Keratinocyte (primary cell): ENCODE measurements around the gene FTO. TPM values are rescaled to one million over a fixed set of nuclear protein-coding genes. Genes with fewer than 3 reads are reported as not detected.

ENCODE experiments used
- DNase-seq: peaks from one replicate; pipeline ENCODE4 v3.0.0-alpha.2; 2011; ENCODE audit warnings: low read depth, missing footprints, low spot score
- FAIRE-seq: peaks from 2 replicates; lab custom pipeline; 2011; peaks lifted over from hg19 to GRCh38; lab: Jason Lieb, UNC
- H2AFZ ChIP-seq: 2 replicates; pipeline ENCODE4 v1.6.0; 2012; ENCODE audit warnings: low read length, control low read depth, inconsistent platforms; ENCODE audit not compliant: control insufficient read depth
- H3K27ac ChIP-seq: 2 replicates; pipeline ENCODE4 v1.5.1; 2011; ENCODE audit warnings: low read length; ENCODE audit not compliant: control insufficient read depth, insufficient read depth
- H3K27me3 ChIP-seq: 3 replicates; pipeline ENCODE4 v1.6.0; 2011; ENCODE audit warnings: low read length; ENCODE audit not compliant: control insufficient read depth, insufficient read depth; ENCODE audit errors: extremely low read depth
- H3K36me3 ChIP-seq, 2 experiments: 2 replicates in 1 of 2; 3 replicates in 1 of 2; pipeline ENCODE4 v1.5.1; 2011; ENCODE audit warnings: low read length in 2 of 2, mild to moderate bottlenecking in 1 of 2; ENCODE audit not compliant: control insufficient read depth in 2 of 2, insufficient read depth in 2 of 2; ENCODE audit errors: extremely low read depth in 1 of 2
- H3K4me1 ChIP-seq: 3 replicates; pipeline ENCODE4 v1.5.1; 2011; ENCODE audit warnings: low read length; ENCODE audit not compliant: control insufficient read depth, insufficient read depth; ENCODE audit errors: extremely low read depth
- H3K4me2 ChIP-seq: 3 replicates; pipeline ENCODE4 v1.6.0; 2011; ENCODE audit warnings: low read depth, low read length; ENCODE audit not compliant: control insufficient read depth, insufficient read depth; ENCODE audit errors: extremely low read depth
- H3K4me3 ChIP-seq, 3 experiments: fragments of 200-600 bp in 1 of 3; sonication (generic) in 1 of 3; 2 replicates in 2 of 3; 3 replicates in 1 of 3; pipeline ENCODE4 v1.5.1; 2011 to 2016; ENCODE audit warnings: low read length in 3 of 3, mild to moderate bottlenecking in 3 of 3, control low read depth in 2 of 3, inconsistent platforms in 1 of 3, low read depth in 1 of 3, mixed read lengths in 1 of 3, mixed run types in 1 of 3, moderate library complexity in 1 of 3; ENCODE audit not compliant: control insufficient read depth in 2 of 3, insufficient read depth in 2 of 3; ENCODE audit errors: extremely low read depth in 1 of 3
- H3K79me2 ChIP-seq: 2 replicates; pipeline ENCODE4 v1.6.0; 2012; ENCODE audit warnings: low read length; ENCODE audit not compliant: control insufficient read depth, insufficient read depth
- H3K9ac ChIP-seq: 3 replicates; pipeline ENCODE4 v1.6.0; 2011; ENCODE audit warnings: low read length; ENCODE audit not compliant: control insufficient read depth, insufficient read depth; ENCODE audit errors: extremely low read depth
- H3K9me1 ChIP-seq: 3 replicates; pipeline ENCODE4 v1.6.0; 2011; ENCODE audit warnings: low read length; ENCODE audit not compliant: control insufficient read depth, insufficient read depth; ENCODE audit errors: extremely low read depth
- H3K9me3 ChIP-seq: 2 replicates; pipeline ENCODE4 v1.5.1; 2012; ENCODE audit warnings: low read depth, low read length; ENCODE audit not compliant: control insufficient read depth
- H4K20me1 ChIP-seq: 3 replicates; pipeline ENCODE4 v1.6.0; 2011; ENCODE audit warnings: low read length; ENCODE audit not compliant: control insufficient read depth, insufficient read depth; ENCODE audit errors: extremely low read depth
- EZH2 ChIP-seq: IDR thresholded peaks from one replicate; pipeline ENCODE4 v1.6.1; 2012; ENCODE audit warnings: inconsistent platforms, mild to moderate bottlenecking, low read length, moderate library complexity
- dilution Hi-C: fragments of 300-500 bp; cut with MboI; formaldehyde crosslinking; loops from one replicate; pipeline ENCODE4 v1.7.0; 2020; ENCODE audit warnings: low sequenced_read_pairs; ENCODE audit not compliant: extremely low pct_ligation_motif_present
- polyA plus RNA-seq, 5 experiments: library from polyadenylated mRNA; depleted of rRNA in 3 of 5; stranded (reverse) in 3 of 5; stranded (forward) in 1 of 5; unstranded in 1 of 5; fragments of >200 nt; gene quantifications; 1 replicate in 1 of 5; 2 replicates in 3 of 5; 3 replicates in 1 of 5; pipeline versions ENCODE4 v1.2.1 to v1.2.3, GENCODE V29; 2011 to 2012; ENCODE audit warnings: missing spikeins in 2 of 5, low read depth in 1 of 5, low replicate concordance in 1 of 5
- TF ChIP-seq, protein P1 (sequence below), 3 experiments: IDR thresholded peaks in 1 of 3; conservative IDR thresholded peaks in 1 of 3; optimal IDR thresholded peaks in 1 of 3; 2 replicates in 2 of 3; 3 replicates in 1 of 3; pipeline versions ENCODE3 to v1.5.1; 2011; ENCODE audit warnings: low read length in 3 of 3, mild to moderate bottlenecking in 3 of 3, moderate library complexity in 2 of 3, control low read depth in 1 of 3, inconsistent platforms in 1 of 3; ENCODE audit not compliant: insufficient read depth in 2 of 3; ENCODE audit errors: extremely low read depth in 1 of 3

The FTO gene
- polyA plus RNA-seq, 1 donor (not counting 4 experiments of a cell fraction or from before 2014, with no cell fraction given) = 56.4 TPM

DNA sequence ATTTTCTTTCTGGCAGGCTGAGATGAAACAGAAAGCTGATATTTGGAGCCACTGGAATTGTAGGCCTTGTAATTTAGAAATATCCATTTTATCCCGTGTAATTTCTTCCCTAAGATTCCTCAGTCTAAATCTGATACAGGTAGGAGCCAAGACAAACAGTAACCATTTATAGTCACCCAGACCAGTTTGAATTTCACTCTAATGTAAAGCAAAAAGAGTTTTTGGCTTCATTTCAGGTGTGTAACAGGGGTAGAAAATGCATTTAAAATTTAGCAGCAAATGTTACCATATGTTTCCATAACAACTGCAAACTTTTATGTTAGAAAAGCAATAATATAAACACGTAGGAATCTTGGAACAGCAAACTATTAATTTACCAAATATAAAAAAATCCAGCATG, 249.4 kb downstream of the FTO start:
- Histone ChIP-seq H3K79me2 (no peaks in the 10 kb centered on the region), H3K4me1 (no peaks in the 10 kb centered on the region), H3K9me1 (no peaks in the 10 kb centered on the region), H3K36me3 (no peaks in the 10 kb centered on the region), H3K9ac (no peak overlapping the region), H3K4me2 (no peak overlapping the region), H4K20me1 (no peaks in the 10 kb centered on the region), H3K27ac (no peak overlapping the region), H3K9me3 (no peaks in the 10 kb centered on the region), H2AFZ (no peak overlapping the region), H3K27me3 (no peaks in the 10 kb centered on the region), H3K4me3 (no peak overlapping the region)
- dilution Hi-C loops = no loop called here
- FAIRE-seq = no peak
- DNase-seq = no peak
- TF ChIP-seq, protein P1, sequence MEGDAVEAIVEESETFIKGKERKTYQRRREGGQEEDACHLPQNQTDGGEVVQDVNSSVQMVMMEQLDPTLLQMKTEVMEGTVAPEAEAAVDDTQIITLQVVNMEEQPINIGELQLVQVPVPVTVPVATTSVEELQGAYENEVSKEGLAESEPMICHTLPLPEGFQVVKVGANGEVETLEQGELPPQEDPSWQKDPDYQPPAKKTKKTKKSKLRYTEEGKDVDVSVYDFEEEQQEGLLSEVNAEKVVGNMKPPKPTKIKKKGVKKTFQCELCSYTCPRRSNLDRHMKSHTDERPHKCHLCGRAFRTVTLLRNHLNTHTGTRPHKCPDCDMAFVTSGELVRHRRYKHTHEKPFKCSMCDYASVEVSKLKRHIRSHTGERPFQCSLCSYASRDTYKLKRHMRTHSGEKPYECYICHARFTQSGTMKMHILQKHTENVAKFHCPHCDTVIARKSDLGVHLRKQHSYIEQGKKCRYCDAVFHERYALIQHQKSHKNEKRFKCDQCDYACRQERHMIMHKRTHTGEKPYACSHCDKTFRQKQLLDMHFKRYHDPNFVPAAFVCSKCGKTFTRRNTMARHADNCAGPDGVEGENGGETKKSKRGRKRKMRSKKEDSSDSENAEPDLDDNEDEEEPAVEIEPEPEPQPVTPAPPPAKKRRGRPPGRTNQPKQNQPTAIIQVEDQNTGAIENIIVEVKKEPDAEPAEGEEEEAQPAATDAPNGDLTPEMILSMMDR (optimal IDR thresholded peaks at IDR 0.05 in 1 of 3, IDR thresholded peaks at IDR 0.05 in 1 of 3, conservative IDR thresholded peaks at IDR 0.05 in 1 of 3; ENCODE audit: extremely low read depth in 1 of 3, insufficient read depth in 2 of 3, low read length in 3 of 3) = no peak
- no peak for TF ChIP-seq EZH2

DNA sequence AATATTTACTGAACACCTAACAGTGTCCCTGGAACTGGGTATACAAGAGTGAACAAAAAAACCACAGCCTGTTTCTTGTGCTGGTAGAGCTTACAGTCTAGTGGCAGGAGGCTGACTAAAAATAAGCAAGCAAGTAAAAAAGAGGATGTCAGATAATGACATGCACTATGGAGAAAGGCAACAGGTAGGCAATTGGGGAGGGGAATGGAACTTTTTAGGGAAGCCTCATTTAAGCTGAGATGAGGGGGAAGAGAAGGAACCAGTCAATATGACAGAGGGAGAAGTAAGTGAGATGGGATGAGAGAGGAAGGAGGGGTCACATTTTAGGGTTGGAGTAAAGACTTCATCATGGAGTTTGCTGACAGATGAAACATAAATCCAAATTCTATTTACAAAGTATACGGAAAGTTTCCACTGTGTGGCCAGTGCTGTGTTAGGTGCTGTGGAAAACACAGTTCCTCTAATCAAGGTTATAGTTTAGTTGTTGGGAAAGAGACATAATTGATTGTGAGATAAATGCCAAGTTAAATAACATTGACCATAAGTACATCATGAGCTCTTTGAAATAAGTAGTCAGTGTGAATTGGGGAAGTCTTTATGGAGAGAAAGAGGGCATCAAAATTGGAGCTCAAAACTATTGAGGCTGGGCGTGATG, 251.4 kb downstream of the FTO start:
- Histone ChIP-seq H2AFZ (no peak overlapping the region), H3K27me3 (no peaks in the 10 kb centered on the region), H3K27ac (no peak overlapping the region), H3K36me3 (no peaks in the 10 kb centered on the region), H3K79me2 (no peaks in the 10 kb centered on the region), H3K9ac (no peak overlapping the region), H4K20me1 (no peaks in the 10 kb centered on the region), H3K9me3 (no peaks in the 10 kb centered on the region), H3K4me1 (no peaks in the 10 kb centered on the region), H3K4me3 (no peak overlapping the region), H3K4me2 (no peak overlapping the region), H3K9me1 (no peaks in the 10 kb centered on the region)
- TF ChIP-seq EZH2 = no peak
- TF ChIP-seq, protein P1 (optimal IDR thresholded peaks at IDR 0.05 in 1 of 3, IDR thresholded peaks at IDR 0.05 in 1 of 3, conservative IDR thresholded peaks at IDR 0.05 in 1 of 3; ENCODE audit: extremely low read depth in 1 of 3, insufficient read depth in 2 of 3, low read length in 3 of 3) = no peak
- dilution Hi-C loops = no loop called here
- FAIRE-seq (no peak), DNase-seq (no peak)
